Retina (tissue), 1 donor: ENCODE data around the gene BMPER.
A peak's percentile ranks its signal among the peaks of the same experiment; 100 is the strongest.
"Not testable (repeated sequence)": the region's sequence is repeated elsewhere in the genome, so short reads cannot be mapped to it uniquely, and the experiment has no call there.

ENCODE experiments used
- DNase-seq: peaks from one replicate; pipeline ENCODE4 v3.0.0-alpha.2; 2016

BMPER gene

DNA sequence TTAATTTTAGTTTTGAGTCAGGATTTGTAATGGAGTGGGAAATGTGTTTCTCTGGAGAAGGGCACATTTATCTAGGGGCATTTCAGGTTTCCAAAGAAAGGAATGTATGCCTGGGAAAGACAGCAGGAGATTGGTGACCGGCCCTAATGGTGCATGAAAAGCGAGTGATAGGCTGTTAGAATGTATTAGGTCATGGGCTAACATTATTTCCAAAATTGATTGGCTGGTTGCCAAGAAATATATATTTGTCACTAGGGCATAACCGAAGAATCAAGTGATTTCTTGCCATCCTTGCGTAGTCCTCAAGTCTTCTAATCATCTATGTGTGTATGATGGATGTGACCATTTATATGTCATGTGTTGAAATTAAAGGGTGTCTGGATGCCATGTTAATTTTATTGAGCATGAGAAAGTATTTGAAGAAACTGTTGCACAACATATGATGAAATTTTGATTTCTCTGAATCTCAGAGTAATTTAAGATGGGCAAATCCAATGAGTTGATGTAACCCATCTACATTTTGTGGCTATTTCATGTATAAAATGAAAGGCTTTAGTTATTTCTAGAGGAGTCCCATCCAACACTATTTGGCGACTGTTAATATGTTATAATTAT, 248.4 kb downstream of the BMPER start:
- DNase-seq, result no peak

DNA sequence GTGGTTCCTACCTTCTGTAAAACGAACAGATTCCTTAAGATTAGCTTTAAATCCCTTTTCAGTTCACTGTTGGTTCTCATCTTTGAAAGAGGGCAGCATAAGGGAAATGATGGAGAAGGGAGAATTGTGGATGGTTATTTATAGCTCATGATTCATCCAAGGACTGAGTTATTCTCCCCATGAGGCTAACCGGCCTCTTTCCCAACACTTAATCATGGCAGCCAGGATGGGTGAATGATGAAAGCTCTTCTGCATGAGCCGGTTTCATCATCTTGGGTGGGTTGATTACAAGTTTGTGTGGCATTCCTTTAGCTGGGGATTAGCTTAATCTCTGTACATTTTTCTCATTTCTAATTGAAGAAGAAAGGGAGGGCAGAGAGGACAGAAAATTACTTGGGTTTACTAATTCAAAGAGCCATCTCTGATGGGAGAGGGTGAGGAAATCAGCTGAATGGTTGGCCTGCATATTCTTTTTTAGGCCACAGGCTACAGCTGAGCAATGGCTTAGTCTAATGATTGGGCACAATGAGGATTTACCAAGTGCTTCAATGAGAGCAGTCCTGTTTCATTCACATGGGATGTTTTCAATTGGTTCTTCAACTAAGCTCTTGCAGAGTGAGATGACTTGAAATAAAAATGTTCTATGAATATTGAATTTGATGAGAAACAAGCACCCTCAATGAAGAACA, 250.0 kb downstream of the BMPER start:
- no peak for DNase-seq

DNA sequence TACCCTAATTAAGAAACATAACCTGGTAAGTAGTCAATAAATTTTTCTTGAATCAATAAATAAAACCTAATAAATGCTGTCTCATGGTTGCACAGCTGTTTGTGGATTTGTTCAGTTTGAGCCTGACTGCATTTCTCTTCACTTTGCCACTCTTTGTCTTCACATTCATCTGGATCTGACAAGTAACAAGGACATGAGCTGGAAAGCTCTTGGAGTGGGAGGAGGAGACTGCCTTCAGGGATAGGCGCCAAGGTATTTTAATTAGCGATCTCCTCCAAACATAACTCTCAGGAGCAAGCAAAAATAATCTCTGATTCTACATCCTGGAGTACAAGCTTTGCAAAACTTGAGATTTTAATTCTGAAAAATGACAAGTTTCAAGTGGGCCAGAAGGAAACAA, 251.0 kb downstream of the BMPER start:
- DNase-seq, result no peak

DNA sequence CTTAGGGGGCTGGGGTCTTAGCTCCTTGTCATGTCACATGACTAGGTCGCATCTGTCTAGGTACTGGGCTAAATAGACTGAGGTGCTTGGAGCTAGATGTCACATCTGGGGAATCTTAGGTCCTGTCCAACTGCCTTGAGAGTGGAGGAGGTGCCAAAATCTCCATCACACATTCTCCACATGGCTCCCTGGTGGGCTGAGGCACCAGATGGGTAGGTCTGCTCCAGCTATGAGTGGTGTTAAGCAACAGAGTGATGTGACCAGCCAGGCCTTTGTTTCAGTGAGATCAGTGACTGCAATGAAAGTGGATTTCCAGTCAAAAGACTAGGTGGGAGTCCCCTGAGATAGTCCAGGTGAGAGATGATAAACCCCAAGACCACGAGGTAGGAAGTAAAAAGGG, 251.8 kb downstream of the BMPER start:
- no peak for DNase-seq

DNA sequence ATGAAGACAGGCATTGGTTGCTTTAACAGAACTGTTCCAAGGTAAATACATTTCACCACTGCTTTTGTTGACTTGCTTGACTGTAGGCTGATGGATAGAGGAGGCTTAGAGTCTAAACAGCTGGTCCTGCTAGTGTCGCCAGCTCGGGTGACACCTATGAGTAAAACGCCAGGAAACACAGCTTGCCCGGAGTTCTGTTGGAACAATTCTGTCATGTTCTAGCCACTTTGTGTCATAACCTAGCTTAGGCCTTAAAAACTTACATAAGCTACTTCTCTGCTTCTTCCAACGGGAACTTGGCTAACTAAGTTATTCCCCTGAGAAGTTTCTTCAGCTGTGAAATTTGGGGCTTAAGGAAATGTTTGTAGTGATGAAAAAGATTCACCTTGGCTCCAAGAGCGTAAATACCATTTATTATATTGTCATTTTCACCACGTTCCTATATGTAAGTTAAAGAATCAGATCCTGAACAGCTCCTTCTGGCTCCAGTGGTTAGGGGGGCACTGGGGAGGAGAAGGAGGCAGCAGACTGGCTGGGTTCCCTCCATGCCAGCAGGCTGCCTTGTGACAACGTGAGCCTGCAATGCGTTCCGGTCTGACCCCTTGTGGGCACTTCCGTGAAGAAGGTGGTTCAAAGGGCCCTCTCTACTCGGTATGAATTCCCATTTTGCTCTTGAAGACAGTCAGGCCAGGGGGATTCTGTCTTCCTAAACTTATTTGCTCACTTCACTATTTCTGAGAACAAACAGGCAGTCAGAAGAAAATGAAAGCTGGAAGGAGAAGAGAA, 253.2 kb downstream of the BMPER start:
- DNase-seq, result no peak

DNA sequence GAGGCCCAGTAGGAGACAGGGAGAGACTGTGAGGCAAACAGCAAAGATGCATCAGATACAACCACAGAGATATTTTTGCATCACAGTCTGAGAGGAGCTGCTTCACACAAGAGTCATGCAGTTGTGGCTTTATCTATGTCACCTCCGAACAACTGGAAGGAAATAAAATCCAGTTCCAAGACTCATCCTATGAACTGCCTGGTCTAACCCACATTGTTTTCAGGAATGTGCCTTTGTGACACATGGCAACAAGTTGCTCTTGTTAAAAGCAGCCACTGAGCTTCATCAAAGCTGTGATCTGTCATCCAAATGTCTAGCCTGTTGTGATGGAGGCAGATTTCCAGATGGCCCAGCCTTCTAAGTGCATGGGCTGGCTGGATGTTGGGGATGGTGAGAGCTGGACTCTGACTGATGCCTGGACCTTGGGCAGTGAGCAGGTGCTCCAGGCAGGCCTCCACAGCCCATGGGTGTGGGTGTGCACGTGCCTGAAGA, 255.0 kb downstream of the BMPER start:
- DNase-seq, result no peak

DNA sequence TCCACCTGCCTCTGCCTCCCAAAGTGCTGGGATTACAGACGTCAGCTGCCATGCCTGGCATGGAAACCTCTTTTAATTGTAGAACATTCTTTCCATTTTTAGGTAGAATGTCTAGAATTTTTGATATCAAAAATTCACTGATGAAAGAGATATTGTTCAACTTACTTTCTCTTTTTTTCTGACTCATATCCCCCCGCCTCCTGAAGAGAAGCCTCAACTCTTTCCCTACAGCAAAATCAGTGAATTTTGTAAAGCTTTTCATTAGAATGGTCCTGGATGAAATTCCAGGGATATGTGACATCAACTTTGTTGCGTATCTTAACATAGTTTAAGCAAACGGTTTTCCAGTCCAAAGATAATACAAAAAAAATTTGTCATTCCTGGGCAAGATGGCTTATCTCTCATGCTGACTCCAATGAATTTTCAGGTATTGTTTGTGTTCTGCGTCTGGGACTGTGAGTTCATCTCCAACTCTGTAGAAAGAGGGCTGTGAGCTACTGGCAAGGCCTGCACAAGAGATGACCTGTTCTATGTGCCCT, 256.8 kb downstream of the BMPER start:
- DNase-seq, result no peak

DNA sequence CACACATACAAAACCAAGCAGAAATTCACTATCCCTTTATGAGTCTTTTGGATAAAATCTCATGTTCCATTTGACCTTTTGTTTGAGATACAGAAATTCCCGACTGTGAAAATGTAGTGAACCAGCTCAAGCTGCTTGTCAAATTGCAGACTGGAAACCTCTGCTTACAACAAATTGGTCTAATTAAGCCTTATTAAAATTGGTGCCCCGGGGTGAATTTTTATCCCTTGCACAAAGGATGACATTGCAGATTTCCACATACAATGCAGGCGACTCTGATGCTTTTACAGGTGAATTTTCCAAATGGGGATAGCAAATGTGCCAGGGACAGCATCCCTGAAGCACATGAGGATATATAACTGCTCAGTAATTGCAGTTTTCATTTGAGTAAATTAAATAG, 257.3 kb downstream of the BMPER start:
- peak; percentile 54 for DNase-seq

DNA sequence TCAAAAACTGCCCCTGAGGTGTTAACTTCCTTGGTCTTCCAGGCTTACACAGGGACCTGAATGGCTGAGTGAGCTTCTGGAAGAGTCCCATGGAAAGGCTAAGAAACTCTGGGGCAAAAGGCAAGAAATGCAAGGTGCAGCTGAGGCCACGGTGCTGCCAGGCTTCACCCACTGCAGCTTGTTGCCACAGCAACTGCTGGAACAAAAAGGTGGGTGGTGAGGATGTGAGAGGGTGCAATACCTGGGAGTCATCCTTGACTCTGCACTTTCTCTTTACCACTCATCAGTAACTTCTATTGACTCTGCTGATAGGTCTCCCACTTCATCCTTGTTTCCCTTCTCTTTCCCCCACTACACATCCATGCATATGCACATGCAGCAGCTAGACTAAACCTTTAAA, 258.6 kb downstream of the BMPER start:
- DNase-seq, result no peak

DNA sequence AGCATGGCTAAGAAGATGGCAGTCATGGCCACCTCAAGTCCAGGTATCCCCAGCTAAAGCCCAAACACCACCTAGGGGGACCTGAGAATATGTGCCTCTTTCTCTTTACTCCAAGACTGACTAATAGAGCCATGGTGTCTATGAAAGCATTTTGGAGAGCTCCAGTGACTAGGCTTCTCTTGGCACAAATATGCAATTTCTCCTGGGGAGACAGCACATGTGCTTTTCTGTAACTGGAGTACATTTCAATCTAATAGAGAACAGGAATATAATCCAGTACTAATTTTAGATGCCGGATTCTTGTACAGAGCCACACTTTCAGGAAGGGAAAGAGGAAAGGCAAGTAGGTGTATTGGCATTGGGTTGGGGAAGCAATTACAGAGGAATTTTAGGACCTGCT, 260.1 kb downstream of the BMPER start:
- DNase-seq, result no peak

DNA sequence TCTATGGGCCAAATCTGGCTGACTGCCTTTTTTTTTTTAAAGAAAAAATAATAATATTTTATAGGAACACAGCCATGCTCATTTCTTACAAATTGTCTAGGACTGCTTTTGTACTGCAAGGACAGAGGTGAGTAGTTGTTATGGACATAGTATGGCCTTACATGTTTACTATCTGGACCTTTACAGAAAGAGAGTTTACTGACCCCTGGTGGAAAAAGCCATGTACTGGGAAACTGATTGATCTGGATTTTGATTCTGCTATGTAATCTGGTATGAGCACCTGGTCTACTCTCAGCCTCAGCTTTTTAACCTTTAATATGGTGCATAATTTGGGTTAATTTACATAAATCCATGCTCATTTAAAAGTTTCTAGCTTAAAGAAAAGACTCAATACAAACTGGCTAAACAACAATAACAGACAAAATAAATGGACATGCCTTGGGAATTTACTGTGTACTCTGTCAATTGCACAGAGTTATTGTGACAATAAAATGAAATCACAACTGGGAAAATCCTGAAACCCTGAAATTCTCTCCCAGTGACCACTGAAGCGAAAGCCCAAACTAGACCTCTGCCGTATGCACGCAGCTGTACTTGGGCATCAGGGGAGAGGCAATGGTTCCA, 260.7 kb downstream of the BMPER start:
- DNase-seq, result peak; percentile 15

DNA sequence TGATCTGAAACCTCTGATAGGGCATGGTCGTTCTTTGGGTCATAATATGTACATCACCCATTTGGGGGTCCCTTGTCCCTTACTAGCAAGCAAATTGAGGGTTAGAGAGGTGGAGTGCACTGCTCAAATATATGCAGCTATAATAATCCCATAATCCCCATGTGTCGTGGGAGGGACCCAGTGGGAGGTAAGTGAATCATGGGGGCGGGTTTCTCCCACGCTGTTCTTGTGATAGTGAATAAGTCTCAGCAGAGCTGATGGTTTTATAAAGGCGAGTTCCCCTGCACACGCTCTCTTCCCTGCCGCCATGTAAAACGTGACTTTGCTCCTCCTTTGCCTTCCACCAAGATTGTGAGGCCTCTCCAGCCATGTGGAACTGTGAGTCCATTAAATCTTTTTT, 262.7 kb downstream of the BMPER start:
- DNase-seq, result no peak

DNA sequence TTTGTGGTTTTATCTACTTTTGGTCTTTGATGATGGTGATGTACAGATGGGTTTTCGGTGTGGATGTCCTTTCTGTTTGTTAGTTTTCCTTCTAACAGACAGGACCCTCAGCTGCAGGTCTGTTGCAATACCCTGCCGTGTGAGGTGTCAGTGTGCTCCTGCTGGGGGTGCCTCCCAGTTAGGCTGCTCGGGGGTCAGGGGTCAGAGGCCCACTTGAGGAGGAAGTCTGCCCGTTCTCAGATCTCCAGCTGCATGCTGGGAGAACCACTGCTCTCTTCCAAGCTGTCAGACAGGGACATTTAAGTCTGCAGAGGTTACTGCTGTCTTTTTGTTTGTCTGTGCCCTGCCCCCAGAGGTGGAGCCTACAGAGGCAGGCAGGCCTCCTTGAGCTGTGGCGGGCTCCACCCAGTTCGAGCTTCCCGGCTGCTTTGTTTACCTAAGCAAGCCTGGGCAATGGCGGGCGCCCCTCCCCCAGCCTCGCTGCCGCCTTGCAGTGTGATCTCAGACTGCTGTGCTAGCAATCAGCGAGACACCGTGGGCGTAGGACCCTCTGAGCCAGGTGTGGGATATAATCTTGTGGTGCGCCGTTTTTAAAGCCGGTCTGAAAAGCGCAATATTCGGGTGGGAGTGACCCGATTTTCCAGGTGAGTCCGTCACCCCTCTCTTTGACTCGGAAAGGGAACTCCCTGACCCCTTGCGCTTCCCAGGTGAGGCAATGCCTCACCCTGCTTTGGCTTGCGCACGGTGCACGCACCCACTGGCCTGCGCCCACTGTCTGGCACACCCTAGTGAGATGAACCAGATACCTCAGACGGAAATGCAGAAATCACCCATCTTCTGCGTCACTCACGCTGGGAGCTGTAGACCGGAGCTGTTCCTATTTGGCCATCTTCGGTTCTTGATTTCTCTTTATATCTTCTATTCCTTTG, 269.6 kb downstream of the BMPER start:
- DNase-seq, result not testable (repeated sequence)

DNA sequence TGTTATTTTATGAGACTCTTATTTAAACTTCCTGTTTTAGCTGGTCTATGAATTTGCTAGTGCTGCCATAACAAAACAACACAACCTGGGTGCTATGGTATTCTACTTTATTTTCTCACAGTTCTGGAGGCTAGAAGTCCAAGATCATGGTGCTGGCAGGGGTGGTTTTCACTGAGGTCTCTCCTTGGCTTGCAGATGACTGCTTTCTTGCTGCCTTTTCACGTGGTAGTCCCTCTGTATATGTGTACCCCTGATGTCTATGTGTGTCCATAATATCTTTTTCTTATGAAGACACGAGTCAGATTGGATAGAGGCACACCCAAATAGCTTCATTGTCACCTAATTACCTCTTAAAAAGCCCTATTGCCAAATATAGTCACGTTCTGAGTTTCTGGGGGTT, 270.5 kb downstream of the BMPER start:
- DNase-seq, result no peak

DNA sequence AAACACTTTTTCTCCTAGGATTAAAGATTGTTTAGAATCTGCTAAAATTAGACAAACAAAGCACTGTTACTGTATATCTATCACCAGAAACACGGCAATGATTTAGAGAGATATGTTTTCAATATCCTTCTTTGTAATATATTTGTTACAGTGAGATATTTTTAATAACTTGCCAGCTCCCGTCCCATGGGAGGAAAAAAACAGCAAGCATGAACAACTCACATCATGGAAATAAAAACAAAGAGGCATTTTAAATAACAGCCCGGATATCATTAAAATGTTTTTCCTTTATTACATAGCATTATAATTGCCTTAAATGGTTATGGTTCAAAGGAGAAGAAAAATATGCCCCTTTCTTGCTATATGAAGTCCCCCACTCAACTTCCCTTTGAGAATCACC, 272.1 kb downstream of the BMPER start:
- no peak for DNase-seq

DNA sequence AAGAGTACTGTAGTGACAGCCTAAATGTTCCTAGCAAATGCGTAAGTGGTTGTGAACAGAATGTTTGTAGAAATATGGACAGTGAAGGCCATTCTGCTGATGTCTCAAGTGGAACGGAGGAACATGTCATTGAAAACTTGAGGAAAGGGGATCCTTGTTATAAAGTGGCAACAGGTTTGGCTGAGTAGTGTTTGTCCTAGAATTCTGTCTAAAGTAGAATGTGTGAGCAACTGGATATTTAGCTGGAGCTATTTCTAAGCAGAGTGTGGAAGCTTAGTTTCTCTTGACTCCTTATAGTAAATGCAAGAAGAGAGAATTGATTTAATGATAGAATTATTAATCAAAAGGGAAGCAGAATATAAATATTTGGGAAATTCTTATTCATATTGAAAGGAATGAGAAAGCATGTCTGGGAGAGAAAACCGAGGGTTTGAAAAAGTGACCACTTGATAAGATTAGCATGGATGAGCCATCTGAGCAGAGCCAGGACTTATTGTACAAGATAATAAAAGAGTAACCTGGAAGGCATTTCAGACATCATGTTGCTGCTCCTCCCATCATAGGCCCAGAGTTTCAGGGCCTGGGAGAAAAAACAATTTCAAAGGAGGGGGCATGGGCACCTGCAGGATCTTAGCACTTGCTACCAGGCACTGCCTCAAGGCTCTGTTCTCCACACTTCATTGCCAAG, 276.1 kb downstream of the BMPER start:
- DNase-seq, result no peak

DNA sequence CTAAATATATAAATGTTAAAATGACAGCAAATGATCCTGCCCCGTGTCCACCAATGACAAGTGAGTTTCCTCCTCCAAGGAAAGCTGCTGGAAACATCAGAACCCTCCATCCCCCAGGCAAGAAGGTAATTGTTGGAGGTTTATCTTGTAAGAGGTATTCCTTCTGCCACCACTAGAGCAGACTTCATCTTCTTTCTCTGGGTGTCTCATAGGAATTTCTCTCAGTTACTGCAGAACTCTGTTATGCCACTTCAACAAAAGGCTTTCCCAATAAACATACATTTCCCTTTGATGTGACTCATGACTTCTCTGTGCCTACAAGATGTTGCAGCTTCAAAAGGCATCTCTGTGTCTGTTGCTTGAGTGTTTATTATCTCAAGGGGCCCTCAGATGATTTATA, 279.1 kb downstream of the BMPER start:
- DNase-seq, result no peak

DNA sequence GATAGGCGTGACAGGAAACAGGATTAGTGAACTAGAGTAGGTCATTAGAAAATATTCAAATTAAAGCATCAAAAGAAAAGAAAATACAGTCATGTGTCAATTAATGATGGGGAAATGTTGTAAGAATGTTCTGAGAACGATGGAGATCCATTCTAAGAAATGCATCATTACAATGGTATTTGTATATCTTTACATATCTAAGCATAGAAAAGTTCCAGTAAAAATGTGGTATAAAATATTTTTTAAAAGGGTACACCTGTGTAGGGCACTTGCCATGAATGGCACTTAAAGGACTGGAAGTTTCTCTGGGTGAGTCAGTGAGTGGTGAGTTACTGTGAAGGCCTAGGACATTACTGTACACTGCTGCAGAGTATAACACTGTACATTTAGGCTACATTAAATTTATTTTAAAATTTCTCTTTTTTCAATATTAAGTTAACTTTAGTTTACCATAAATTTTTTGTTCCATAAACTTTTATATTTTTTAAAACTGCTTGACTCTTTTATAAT, 282.5 kb downstream of the BMPER start:
- DNase-seq, result no peak

DNA sequence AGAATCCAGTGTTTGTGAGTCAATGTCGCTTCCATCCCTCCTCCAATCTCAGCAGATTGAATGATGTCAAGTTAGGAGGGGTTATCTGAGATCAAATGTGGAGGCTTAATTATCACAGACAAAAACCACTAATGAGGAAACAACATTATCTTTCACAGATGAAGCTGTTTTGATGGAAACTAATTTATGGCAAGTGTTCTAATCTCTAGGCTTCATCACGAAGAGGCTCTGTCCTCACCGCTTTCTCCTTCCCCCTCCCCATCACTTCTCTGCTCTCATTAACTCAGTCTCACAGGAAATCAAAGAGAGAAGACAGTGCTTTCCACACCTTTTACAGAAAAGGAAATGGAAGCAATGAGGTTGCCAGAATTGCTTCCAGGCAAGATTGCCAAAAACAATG, 283.7 kb downstream of the BMPER start:
- no peak for DNase-seq

DNA sequence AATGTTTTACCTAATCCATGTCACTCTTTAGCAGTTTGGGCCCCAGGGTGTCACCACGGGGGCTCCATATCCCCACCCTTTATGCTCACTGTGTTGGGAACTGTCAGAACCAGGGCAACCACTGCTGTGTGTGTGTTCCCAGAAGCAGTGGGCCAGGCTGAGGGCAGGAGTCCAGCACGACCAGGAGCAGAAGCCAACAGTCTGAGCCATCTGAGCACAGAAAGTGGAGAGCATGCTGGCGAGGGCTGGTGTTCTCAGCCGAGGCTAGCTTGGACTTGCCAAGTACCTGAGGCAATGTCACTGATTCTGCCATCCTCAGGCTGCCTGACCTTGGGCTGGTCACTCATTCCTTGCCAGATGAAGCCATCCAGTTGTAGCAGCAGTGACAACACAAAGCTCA, 285.0 kb downstream of the BMPER start:
- no peak for DNase-seq

DNA sequence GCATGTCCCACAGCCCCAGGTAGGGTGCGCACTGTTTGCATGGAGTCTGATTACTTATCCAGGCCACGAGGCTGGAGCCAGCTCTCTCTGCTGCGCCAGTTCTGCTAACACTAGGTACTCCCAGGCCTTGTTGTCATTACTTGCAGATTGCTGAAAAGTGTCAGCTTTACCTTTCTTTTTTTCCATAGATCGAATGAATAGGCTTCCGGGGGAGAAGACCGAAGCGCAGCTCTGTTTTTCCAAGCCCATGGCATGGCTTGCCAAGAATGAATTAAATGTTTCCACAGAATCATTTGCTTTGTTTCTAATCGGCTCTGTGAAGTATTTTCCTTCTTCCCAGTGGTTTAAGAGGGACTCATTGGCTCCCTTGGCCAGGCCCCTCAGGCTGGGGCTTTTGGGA, 285.8 kb downstream of the BMPER start:
- DNase-seq, result no peak
